NCI-H2196 (cell line): ENCODE data around the gene TSC2.
"Not testable (repeated sequence)": the region's sequence is repeated elsewhere in the genome, so short reads cannot be mapped to it uniquely, and the experiment has no call there.

Experiments
- DNase-seq: peaks from one replicate; lab custom pipeline; 2025; ENCODE audit not compliant: unreplicated experiment; lab: John Stamatoyannopoulos, UW

The TSC2 gene

GRCh38 chr16:2030036-2030435 lies 17.7 kb upstream of the TSC2 start:
- DNase-seq, result no peak

- no peak for DNase-seq
Observed at GRCh38 chr16:2031081-2031577, 16.7 kb upstream of the TSC2 start.

- no peak for DNase-seq
Observed at GRCh38 chr16:2032285-2033056, 15.3 kb upstream of the TSC2 start.

GRCh38 chr16:2033057-2033908 lies 14.5 kb upstream of the TSC2 start:
- DNase-seq, result no peak

- not testable (repeated sequence) for DNase-seq
Observed at GRCh38 chr16:2033909-2034695, 13.7 kb upstream of the TSC2 start.

- DNase-seq, result no peak
Observed at GRCh38 chr16:2034696-2035430, 12.9 kb upstream of the TSC2 start.

GRCh38 chr16:2035431-2036199 lies 12.2 kb upstream of the TSC2 start:
- no peak for DNase-seq

- DNase-seq, result no peak
Observed at GRCh38 chr16:2036200-2036966, 11.4 kb upstream of the TSC2 start.

- DNase-seq, result no peak
Observed at GRCh38 chr16:2037115-2037514, 10.7 kb upstream of the TSC2 start.

- DNase-seq, result no peak
Observed at GRCh38 chr16:2037647-2038381, 10.0 kb upstream of the TSC2 start.

- no peak for DNase-seq
Observed at GRCh38 chr16:2038382-2039231, 9.2 kb upstream of the TSC2 start.

GRCh38 chr16:2039274-2040031 lies 8.3 kb upstream of the TSC2 start:
- DNase-seq, result peak; percentile 41

GRCh38 chr16:2040041-2040786 lies 7.6 kb upstream of the TSC2 start:
- no peak for DNase-seq

- peak; percentile 78 for DNase-seq
Observed at GRCh38 chr16:2040787-2041522, 6.8 kb upstream of the TSC2 start.
